Left colon (tissue), 2 donors: ENCODE data around the gene EMD. TPM values are rescaled to one million over a fixed set of nuclear protein-coding genes. Genes with fewer than 3 reads are reported as not detected.
A peak's percentile ranks its signal among the peaks of the same experiment; 100 is the strongest.

ENCODE experiments used
- ATAC-seq: fragments of 200-7000 bp; cut with Tn5 transposase; one replicate; pipeline ENCODE4 v1.9.1; 2020; ENCODE audit warnings: mild to moderate bottlenecking, moderate library complexity
- DNase-seq, 2 donors: peaks; one replicate each; pipeline ENCODE4 v3.0.0-alpha.2; 2020
- intact Hi-C, 2 donors: fragments of 100-400 bp; cut with DNase I in 1 of 2; cut with micrococcal nuclease in 1 of 2; formaldehyde crosslinking; loops; one replicate each; pipeline versions ENCODE4 v1.11.2 to v1.14.0; 2022; cut with DNase I, micrococcal nuclease
- total RNA-seq, 2 donors: library from RNA; stranded (reverse); fragmentation: NEBNext Ultra II Directional; extraction: Animal tissue kit (Norgen Biotek cat#: 25700); gene quantifications; one replicate each; pipeline ENCODE4 v1.2.1, GENCODE V29; 2021
- donor health status: DM: no; HTN: no; CAD: no.
- donor health status: DM: yes; HTN: yes; CAD: no.

EMD gene
- total RNA-seq, 2 donors from 2014 or later = 31.9 to 33.1 TPM

- intact Hi-C loops = no loop called here
- ATAC-seq = no peak
- no peak for DNase-seq
Observed at GRCh38 chrX:154354013-154354412, 25.1 kb upstream of the EMD start.

DNA sequence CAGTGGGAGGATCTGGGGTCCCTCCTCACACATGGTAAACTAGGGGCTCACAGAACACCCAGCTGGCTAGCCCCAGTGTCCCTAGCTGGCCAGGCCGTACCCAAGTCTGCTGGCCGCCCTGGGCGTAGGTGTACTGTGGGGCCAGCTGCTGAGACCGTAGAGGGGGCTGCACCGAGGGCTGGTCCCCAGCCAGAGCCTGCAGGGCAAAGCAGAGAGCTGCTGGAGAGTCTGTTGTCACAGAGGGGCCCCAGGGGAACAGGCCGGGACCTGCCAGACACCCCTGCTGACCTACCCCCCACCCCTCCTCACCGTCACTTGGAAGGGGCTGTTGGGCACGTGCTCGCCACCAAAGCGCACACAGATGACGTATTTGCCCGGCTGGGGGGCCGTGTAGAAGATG, 24.6 kb upstream of the EMD start:
- ATAC-seq = no peak
- no peak for DNase-seq
- intact Hi-C loops = no loop called here

GRCh38 chrX:154355094-154355775, 23.9 kb upstream of the EMD start:
- ATAC-seq (no peak), DNase-seq (no peak)
- intact Hi-C loops = no loop called here

GRCh38 chrX:154355776-154356140, 23.3 kb upstream of the EMD start:
- ATAC-seq = no peak
- DNase-seq = no peak
- intact Hi-C loops = no loop called here

DNA sequence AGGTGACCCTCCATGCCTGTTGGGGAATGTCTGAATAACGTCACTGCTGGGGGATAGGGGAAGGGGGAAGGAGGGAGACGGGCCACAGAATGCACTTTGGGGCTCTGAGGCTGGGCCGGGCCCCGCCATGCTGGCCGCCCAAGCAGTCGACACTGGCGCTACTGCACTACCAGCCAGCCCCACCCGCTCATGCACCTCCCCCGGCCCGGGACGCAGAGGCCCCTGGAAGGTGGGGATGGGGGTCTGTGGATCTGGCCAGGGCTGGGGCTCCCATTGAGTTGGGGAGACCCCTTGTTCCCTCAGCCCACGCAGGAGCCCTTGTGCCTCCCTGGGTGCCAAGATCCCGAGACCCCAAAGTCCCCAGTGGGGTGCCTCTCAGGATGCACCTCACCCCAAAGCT, 22.5 kb upstream of the EMD start:
- no peak for ATAC-seq
- no peak for DNase-seq
- intact Hi-C loops = no loop called here

- intact Hi-C loops = no loop called here
- DNase-seq (no peak), ATAC-seq (no peak)
Observed at GRCh38 chrX:154357205-154357604, 21.9 kb upstream of the EMD start.

DNA sequence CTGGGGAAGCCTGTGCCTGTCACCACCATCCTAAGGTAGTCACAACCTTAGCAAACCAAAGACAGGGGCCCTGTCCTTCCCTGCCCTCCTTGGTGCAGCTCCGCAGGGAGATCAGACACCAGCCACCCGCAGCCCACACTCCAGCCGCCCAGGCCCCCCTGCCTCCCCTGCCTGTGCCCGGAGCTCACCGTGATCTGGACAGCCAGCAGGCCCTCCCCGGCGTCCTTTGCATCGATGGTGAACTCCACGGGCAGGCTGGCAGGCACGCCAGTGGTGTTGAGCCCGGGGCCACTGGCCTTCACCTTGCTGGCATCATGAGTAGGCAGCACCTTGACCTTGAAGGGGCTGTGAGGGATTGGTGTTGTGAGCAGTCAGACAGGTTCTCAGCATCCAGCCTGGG, 21.1 kb upstream of the EMD start:
- no peak for ATAC-seq
- intact Hi-C loops = no loop called here
- no peak for DNase-seq

DNA sequence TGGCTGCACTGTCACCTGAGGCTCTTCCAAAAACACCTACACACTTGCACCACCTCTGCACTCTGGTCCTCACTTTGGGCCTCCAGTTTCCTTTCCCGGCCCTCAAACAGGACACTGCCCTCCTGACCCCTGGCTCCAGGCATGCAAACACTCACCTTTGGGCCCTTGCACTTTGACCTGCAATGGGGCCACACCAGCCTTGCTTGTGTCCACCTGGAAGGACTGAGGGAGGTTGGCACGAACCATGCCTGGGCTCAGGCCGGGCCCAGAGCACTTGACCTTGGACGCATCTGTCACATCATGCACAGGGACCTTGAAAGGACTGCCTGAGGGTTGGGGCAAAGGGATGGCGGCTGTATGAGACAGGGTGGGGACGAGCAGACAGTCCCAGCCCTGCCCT, 20.3 kb upstream of the EMD start:
- DNase-seq (no peak), ATAC-seq (no peak)
- intact Hi-C loops = no loop called here

DNA sequence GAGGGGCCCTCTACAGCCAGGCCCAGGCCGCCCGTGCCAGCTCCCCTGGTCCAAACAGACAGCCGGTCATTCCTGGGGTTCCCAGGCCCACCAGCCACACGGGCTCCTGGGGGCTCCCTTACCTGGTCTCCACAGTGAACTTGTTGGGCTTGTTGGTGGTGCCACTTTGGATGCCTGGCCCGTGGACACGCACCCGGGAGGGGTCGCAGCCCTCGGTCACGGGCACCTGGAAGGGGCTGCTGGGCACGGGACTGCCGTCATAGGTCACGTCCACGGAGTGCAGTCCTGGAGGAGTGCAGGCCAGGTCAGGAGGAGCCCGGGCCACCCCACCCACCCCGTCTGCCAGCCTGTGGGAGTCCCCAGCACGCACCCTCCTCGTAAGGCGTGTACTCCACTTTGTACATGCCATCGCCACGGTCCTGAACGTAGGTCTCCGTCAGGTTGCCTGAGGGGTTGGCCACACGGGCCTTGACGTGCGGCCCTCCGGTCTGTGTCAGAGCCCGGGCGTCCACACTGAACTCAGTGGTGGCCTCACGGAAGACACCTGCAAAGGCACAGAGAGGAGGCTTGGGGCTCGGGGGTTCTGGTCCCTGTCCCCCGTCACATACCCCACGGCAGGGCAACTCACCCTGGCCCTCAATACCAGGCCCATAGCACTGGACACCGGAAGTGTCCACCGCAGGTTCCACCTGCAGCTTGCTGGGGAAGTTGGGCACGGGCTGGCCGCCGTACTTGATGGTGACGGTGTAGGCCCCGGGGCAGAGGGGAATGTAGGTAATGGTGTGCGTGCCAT, 19.5 kb upstream of the EMD start:
- no peak for ATAC-seq
- intact Hi-C loops = no loop called here
- DNase-seq = no peak

DNA sequence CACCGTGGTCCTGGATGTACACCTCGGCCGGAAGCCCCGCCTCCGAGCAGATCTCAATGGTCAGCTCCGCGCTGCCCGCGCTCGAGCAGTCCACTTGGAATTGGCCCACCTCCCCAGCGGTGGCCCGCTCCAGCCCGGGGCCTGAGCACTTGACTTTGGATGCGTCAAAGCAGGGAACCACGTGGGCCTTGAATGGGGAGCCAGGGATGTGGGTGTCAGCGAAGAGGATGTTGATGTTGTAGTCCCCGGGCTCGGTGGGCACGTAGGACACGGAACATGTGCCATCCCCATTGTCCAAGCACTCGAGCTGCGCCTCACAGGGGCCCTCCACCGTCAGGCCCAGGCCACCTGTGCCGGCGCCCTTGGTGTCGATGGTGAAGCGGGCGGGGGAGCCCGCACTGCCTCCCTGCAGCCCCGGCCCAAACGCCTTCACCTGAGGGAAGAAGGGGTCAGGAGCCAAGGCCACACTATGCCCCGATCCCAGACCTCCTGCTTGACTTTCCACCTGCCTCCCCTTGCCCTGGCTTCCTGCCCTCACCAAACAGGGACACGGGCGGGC, 18.9 kb upstream of the EMD start:
- ATAC-seq = no peak
- intact Hi-C loops = no loop called here
- no peak for DNase-seq

DNA sequence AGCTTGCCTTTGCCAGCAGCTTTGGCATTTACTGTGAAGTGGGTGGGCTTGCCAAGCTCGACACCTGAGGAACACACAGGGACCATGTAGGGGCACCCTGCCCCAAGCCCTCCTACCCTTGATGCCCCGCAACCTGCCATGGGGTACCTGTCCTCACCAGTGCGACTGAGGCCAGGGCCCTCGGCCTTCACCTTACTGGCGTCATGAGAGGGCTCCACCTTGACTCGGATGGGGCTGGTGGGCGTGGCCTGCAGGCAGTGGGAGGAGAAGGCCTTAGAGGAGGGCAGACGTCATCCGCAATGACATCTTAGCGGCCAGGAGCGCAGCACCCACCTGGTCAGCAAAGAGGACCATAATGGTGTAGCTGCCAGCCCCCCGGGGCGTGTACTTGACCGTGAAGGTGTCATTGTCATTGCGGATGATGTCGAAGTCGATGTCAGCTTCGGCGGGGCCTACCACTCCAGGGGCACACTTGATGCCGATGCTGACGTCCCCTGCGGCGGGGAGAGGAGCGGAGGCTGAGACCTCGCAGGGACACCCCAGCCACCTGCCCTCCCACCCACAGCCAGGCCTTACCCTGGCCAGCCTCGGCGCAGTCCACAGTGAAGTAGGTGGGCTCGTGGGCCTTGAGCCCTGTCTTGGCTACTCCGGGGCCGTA, 16.9 kb upstream of the EMD start:
- DNase-seq = no peak
- no peak for ATAC-seq
- intact Hi-C loops = no loop called here

DNA sequence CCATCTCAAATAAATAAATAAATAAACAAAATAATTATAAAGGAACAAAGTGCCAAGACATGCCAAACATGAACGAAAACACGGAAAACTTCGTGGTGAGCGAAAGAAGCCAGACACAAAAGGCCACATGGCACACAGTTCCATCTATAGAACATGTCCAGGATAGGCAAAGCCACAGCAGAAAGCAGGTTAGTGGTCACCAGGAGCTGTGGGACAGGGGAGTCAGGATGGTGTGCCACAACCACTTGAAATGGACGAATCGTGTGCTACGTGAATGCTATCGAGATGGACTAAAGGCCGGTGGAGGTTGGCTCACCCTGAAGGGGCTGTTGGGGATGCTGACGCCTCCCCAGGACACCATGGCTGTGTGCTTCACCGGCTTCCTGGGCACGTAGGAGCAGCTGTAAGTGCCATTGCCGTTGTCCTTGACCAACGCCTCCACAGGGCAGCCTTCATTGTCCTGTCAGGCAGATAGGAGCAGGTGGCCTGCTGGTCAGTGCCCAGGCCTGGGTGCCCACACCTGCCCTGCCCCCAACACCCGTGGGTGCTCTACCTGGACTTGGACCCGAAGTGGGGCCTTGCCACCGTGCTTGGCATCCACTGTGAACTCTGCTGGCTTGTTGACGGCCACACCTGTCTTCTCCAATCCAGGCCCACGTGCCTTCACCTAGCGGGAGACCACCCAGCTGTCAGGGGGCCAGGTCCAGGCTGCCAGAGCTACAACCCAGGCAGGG, 15.2 kb upstream of the EMD start:
- intact Hi-C loops = no loop called here
- no peak for ATAC-seq
- no peak for DNase-seq

DNA sequence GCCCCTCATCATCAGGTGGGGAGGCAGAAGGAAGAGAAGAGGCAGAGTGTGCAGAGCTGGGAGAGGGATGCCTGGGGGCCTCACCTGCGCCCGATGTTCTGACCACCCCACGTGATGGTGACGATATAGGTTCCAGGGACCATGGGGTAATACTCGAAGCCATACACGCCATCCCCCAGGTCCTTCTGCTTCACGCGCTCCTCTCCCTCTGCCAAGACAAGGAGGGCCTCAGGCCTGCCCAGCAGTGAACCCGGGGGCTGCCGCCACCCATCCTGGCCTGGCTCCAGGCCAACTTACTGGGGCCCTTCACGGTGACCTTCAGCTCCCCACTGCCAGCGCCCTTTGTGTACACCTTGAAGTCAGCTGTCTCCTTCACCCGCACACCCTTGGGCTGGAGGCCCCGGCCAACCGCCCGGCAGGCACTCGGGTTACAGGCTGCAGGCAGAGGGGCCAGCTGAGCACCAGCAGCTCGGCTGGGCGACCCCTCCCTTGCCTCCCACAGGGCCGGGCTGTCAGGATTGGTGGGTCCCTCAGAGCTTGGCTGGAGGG, 14.0 kb upstream of the EMD start:
- intact Hi-C loops = no loop called here
- no peak for DNase-seq

GRCh38 chrX:154365997-154366665, 13.0 kb upstream of the EMD start:
- ATAC-seq (no peak), DNase-seq (no peak)
- intact Hi-C loops = no loop called here

More for the DNA sequence above, 14.0 kb upstream of the EMD start:
- ATAC-seq = no peak

DNA sequence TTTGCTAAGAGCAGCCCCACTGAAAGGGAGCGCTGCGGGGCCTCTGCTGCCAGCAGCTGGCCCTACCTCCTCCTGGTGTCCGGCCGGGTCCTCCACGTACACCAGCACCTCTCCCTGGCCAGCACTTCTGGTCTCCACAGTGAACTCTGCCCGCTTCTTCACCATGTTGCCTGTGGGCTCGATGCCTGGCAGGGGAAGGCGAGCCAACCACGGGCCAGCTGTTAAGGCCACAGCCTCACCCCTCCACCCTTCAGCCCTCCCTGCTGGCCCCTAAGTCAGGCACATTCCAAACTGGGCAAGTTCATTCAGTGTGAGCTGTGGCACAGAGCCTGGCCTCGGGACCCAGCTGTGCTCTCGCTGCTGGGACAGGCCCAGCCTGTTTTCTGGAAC, 12.4 kb upstream of the EMD start:
- intact Hi-C loops = no loop called here
- ATAC-seq (no peak), DNase-seq (no peak)

GRCh38 chrX:154367474-154368308, 11.4 kb upstream of the EMD start:
- ATAC-seq (no peak), DNase-seq (no peak)
- intact Hi-C loops = no loop called here

DNA sequence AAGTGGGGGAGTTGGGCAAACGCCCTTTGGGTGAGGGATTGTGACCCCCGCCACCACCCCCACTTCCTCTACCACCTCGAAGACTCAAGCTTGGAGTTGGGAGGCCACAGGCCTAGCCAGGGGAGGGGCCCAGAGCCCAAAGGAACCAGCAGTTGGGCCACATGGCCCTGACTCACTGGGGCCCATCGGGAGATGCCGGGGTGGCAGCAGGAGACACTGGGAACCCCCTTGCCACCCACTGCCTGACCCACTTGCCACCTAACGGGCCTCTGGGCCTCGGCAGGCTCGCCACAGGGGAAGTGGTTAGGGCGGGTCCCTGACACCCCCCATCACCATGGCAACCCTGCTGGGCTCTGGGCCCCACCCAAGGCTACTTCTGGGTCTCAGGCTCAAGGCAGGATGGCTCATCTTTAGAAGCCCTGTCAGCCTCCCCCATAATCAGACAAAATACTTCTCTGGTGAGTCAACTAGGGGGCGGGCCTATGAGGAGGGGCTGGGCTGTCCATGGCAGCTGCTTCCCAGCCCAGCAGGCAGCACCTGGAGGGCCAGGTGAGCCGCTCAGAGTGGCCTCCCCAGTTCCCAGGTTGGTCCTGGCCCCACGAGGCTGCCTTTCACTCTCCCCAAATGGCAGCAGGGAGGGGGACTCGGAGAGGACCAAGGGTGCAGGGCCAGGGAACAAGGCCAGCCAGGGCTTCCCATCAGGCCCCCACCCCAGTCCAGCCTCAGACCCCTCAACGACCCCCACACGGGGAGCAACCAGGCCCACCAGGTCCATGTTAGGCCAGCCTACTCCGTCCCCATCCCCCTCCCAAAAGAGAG, 10.3 kb upstream of the EMD start:
- intact Hi-C loops = no loop called here
- ATAC-seq = no peak

More for the DNA sequence above, 10.3 kb upstream of the EMD start:
- DNase-seq = peak; percentile 70 to 74
